Smooth muscle cell (in vitro differentiated cells): ENCODE data around the gene OSBPL3. TPM values are rescaled to one million over a fixed set of nuclear protein-coding genes. Genes with fewer than 3 reads are reported as not detected.

Experiments used
- DNase-seq: peaks from one replicate; lab custom pipeline; 2025; ENCODE audit not compliant: unreplicated experiment; lab: John Stamatoyannopoulos, UW
- H2AFZ ChIP-seq: fragments of 200-600 bp; sonication (generic); 2 replicates; pipeline ENCODE4 v1.6.0; 2016; ENCODE audit warnings: antibody characterized with exemption, low read depth, mild to moderate bottlenecking
- H3F3A ChIP-seq: fragments of 200-600 bp; sonication (generic); 2 replicates; pipeline ENCODE4 v1.6.0; 2017; ENCODE audit warnings: antibody characterized with exemption, low read depth
- H3K27ac ChIP-seq: fragments of 200-600 bp; sonication (generic); 2 replicates; pipeline ENCODE4 v1.5.1; 2016; ENCODE audit warnings: low read depth, mild to moderate bottlenecking
- H3K27me3 ChIP-seq: fragments of 200-600 bp; sonication (generic); 2 replicates; pipeline ENCODE4 v1.6.1; 2016; ENCODE audit warnings: low read depth, mild to moderate bottlenecking
- H3K36me3 ChIP-seq: fragments of 200-600 bp; sonication (generic); 2 replicates; pipeline ENCODE4 v1.5.1; 2016; ENCODE audit warnings: low read depth
- H3K4me1 ChIP-seq: fragments of 200-600 bp; sonication (generic); 2 replicates; pipeline ENCODE4 v1.5.1; 2016; ENCODE audit warnings: low read depth
- H3K4me2 ChIP-seq: fragments of 200-600 bp; sonication (generic); 2 replicates; pipeline ENCODE4 v1.6.0; 2016; ENCODE audit warnings: mild to moderate bottlenecking
- H3K4me3 ChIP-seq: fragments of 200-600 bp; sonication (generic); 2 replicates; pipeline ENCODE4 v1.5.1; 2016; ENCODE audit warnings: mild to moderate bottlenecking
- H3K79me2 ChIP-seq: fragments of 200-600 bp; sonication (generic); 2 replicates; pipeline ENCODE4 v1.6.0; 2016; ENCODE audit warnings: low read depth, mild to moderate bottlenecking
- H3K9ac ChIP-seq: fragments of 200-600 bp; sonication (generic); 2 replicates; pipeline ENCODE4 v1.6.0; 2016; ENCODE audit warnings: low read depth
- H3K9me3 ChIP-seq: fragments of 200-600 bp; sonication (generic); replicated peaks from 2 replicates; pipeline ENCODE4 v1.5.1; 2016; ENCODE audit warnings: low read depth
- H4K20me1 ChIP-seq: fragments of 200-600 bp; sonication (generic); 2 replicates; pipeline ENCODE4 v1.6.0; 2016; ENCODE audit warnings: low read depth
- WGBS: methylation state at CpG from one replicate; pipeline ENCODE4 v1.1.7; 2016; ENCODE audit warnings: low lambda C conversion rate; 5-methylcytosine and 5-hydroxymethylcytosine counted together
- polyA plus RNA-seq: library from polyadenylated mRNA; unstranded; fragments of >200 nt; fragmentation: Nextera tagmentation; extraction: Ambion mirVana; gene quantifications from 2 replicates; pipeline ENCODE4 v1.2.1, GENCODE V29; 2016
- total RNA-seq: library from RNA; depleted of rRNA; stranded (reverse); fragments of >200 nt; gene quantifications from 2 replicates; pipeline ENCODE4 v1.2.3, GENCODE V29; 2014
- TF ChIP-seq, protein P1 (sequence below): fragments of 200-600 bp; sonication (generic); IDR thresholded peaks from 2 replicates; pipeline ENCODE4 v1.5.1; 2017; ENCODE audit warnings: borderline replicate concordance, mild to moderate bottlenecking, antibody characterized with exemption; ENCODE audit not compliant: insufficient read depth, poor library complexity, severe bottlenecking

OSBPL3 gene
- total and polyA plus RNA-seq, 2 experiments from 2014 or later, result 6.2 to 16.3 TPM

DNA sequence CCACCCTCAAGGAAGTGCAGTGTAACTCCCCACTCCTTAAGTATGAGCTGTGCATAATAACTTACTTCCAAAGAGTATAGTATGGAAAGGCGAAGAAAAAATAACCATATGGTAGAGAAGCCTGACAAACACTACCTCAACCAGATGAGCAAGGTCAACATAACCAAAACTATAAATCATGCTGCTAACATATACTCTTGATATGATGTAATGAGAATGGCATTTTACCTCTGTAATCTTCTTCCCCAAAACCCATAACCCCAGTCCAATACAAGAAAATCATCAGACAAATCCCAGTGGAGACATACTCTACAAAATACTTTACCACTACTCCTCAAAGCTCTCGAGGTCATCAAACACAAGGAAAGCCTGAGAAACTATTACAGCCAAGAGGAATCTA, 15.8 kb downstream of the OSBPL3 start:
- Histone ChIP-seq H3K9me3 (no peaks in the 10 kb centered on the region), H3K4me3 (no peak overlapping the region), H3K27me3 (no peaks in the 10 kb centered on the region), H3K36me3 (no peaks in the 10 kb centered on the region), H3F3A (no peaks in the 10 kb centered on the region), H2AFZ (no peak overlapping the region), H3K27ac (peak overlapping the region; percentile 46), H3K79me2 (peaks cover 33% of the 10 kb centered on the region), H4K20me1 (no peaks in the 10 kb centered on the region), H3K4me1 (peaks cover 3% of the 10 kb centered on the region), H3K4me2 (no peak overlapping the region), H3K9ac (no peak overlapping the region)
- DNase-seq, result no peak
- 76% methylated on average over 2 of the region's 2 CpGs for WGBS
- TF ChIP-seq, protein P1, sequence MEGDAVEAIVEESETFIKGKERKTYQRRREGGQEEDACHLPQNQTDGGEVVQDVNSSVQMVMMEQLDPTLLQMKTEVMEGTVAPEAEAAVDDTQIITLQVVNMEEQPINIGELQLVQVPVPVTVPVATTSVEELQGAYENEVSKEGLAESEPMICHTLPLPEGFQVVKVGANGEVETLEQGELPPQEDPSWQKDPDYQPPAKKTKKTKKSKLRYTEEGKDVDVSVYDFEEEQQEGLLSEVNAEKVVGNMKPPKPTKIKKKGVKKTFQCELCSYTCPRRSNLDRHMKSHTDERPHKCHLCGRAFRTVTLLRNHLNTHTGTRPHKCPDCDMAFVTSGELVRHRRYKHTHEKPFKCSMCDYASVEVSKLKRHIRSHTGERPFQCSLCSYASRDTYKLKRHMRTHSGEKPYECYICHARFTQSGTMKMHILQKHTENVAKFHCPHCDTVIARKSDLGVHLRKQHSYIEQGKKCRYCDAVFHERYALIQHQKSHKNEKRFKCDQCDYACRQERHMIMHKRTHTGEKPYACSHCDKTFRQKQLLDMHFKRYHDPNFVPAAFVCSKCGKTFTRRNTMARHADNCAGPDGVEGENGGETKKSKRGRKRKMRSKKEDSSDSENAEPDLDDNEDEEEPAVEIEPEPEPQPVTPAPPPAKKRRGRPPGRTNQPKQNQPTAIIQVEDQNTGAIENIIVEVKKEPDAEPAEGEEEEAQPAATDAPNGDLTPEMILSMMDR, result no peak

- 95% methylated on average over 2 of the region's 2 CpGs for WGBS
- peak overlapping the region; percentile 21 for H3K27ac ChIP-seq
- no peak overlapping the region for H3K4me2 ChIP-seq
Measured at GRCh38 chr7:24963218-24963617, 16.8 kb downstream of the OSBPL3 start.

DNA sequence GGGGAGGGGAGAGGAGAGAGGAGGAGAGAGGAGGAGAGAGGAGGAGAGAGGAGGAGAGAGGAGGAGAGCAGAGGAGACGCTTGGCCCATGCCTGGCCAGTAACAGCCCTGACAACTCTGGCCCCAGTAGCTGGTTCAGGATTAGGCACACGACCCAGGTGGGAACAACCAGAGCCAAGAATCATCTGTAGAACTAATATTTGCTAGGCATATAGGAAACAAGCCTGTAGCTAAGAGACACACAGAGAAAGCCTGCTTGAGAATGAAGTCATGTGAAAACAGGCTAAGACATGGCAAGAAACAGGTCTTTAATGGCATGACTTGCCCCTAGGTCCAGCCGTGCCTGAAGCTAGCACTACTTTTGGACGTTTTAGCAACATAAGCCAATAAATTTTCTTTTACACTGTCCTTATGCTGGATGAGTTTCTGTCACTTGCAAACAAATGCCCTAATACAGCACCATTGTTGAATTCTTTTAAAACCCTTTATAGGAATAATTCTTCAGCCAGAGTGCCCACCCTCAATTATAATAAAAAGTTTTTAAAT, 17.5 kb downstream of the OSBPL3 start:
- TF ChIP-seq, protein P1, result no peak
- H3K4me3 ChIP-seq, result no peak overlapping the region
- H3K4me2 ChIP-seq, result no peak overlapping the region
- H3K27ac ChIP-seq, result no peak overlapping the region
- H4K20me1 ChIP-seq, result peaks cover 6% of the 10 kb centered on the region
- H3K27me3 ChIP-seq, result no peaks in the 10 kb centered on the region
- H3K79me2 ChIP-seq, result peaks cover 23% of the 10 kb centered on the region
- H3K9me3 ChIP-seq, result no peaks in the 10 kb centered on the region
- no peaks in the 10 kb centered on the region for H3K36me3 ChIP-seq
- peaks cover 8% of the 10 kb centered on the region for H3K4me1 ChIP-seq
- H3F3A ChIP-seq, result peaks cover 8% of the 10 kb centered on the region
- no peak overlapping the region for H2AFZ ChIP-seq
- no peak overlapping the region for H3K9ac ChIP-seq
- 90% methylated on average over 4 of the region's 4 CpGs for WGBS
- no peak for DNase-seq

More at GRCh38 chr7:24963218-24963617, 16.8 kb downstream of the OSBPL3 start:
- Histone ChIP-seq H3F3A (peaks cover 4% of the 10 kb centered on the region), H3K4me1 (peaks cover 8% of the 10 kb centered on the region), H3K79me2 (peaks cover 27% of the 10 kb centered on the region), H3K36me3 (no peaks in the 10 kb centered on the region), H3K4me3 (no peak overlapping the region), H3K27me3 (no peaks in the 10 kb centered on the region), H3K9me3 (no peaks in the 10 kb centered on the region), H3K9ac (no peak overlapping the region), H4K20me1 (peaks cover 5% of the 10 kb centered on the region), H2AFZ (no peak overlapping the region)
- TF ChIP-seq, protein P1, result no peak
- no peak for DNase-seq
